AG04450 (cell line): ENCODE results near the gene TLR9. TPM values are rescaled to one million over a fixed set of nuclear protein-coding genes. Genes with fewer than 3 reads are reported as not detected.

Experiments used
- CTCF ChIA-PET: fragments of 300-600, 350-600 bp; formaldehyde crosslinking; extraction: SDS; loops from one replicate; lab custom pipeline; 2022; ENCODE audit warnings: antibody characterized with exemption, inconsistent platforms; lab: Charles Lee
- POLR2A ChIA-PET: fragments of 350-600 bp; formaldehyde crosslinking; extraction: SDS; loops from one replicate; lab custom pipeline; 2021; ENCODE audit warnings: antibody characterized with exemption, inconsistent platforms; lab: Yijun Ruan, JAX
- DNase-seq: peaks from one replicate; pipeline ENCODE4 v3.0.0-alpha.2; 2011; ENCODE audit warnings: low read depth, low spot score
- H3K27ac ChIP-seq: one replicate; pipeline ENCODE4 v1.5.1; 2012; ENCODE audit warnings: low read depth, low read length, control low read depth
- H3K27me3 ChIP-seq: one replicate; pipeline ENCODE4 v1.6.0; 2012; ENCODE audit warnings: low read length; ENCODE audit not compliant: control insufficient read depth, insufficient read depth
- H3K4me3 ChIP-seq: 2 replicates; pipeline ENCODE4 v1.5.1; 2011; ENCODE audit warnings: mild to moderate bottlenecking, low read depth, low read length, control low read depth
- H3K9me3 ChIP-seq: 2 replicates; pipeline ENCODE4 v1.5.1; 2012; ENCODE audit warnings: low read length; ENCODE audit not compliant: control insufficient read depth, insufficient read depth
- polyA plus RNA-seq: library from polyadenylated mRNA; depleted of rRNA; stranded (reverse); fragments of >200 nt; gene quantifications from 2 replicates; pipeline ENCODE4 v1.2.3, GENCODE V29; 2011
- TF ChIP-seq, protein P1 (sequence below): IDR thresholded peaks from 2 replicates; pipeline ENCODE4 v1.5.1; 2011; ENCODE audit warnings: low read depth, low read length, control low read depth, inconsistent platforms

TLR9 gene
- polyA plus RNA-seq, 1 experiment, result 0.02 TPM

DNA sequence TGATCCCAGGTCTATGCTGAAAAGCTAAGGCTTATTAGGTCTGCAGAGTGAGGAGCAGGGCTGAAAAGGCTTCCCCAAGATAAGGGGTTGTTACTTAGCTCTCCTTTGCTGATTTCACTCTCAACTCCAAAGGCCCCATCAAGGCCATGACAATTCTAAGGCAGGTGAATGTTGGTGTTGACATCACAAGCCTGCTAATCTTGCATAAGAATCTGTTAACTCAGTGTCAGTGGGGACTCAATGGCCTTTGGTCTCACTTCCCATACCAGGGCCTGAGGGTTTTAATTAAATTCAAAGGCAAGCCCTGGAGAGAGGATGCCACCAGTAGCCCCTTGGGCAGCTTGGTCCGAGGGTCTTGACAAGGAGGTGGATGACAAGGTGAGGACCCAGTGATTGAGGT lies 36.9 kb downstream of the TLR9 start:
- no peaks in the 10 kb centered on the region; the same call in 1 of the 2 replicates for H3K9me3 ChIP-seq
- POLR2A ChIA-PET, result interaction anchor here (0.5 kb wide), 1 partner anchor 41 kb away, joined by 3 read pairs; no protein-coding TSS in a partner anchor
- DNase-seq, result no peak
- H3K27me3 ChIP-seq, result no peaks in the 10 kb centered on the region
- H3K27ac ChIP-seq, result no peak overlapping the region
- CTCF ChIA-PET, result interaction anchor here (0.7 kb wide), 1 partner anchor 19 kb away, joined by 3 read pairs; no protein-coding TSS in a partner anchor
- no peak overlapping the region for H3K4me3 ChIP-seq
- TF ChIP-seq, protein P1, sequence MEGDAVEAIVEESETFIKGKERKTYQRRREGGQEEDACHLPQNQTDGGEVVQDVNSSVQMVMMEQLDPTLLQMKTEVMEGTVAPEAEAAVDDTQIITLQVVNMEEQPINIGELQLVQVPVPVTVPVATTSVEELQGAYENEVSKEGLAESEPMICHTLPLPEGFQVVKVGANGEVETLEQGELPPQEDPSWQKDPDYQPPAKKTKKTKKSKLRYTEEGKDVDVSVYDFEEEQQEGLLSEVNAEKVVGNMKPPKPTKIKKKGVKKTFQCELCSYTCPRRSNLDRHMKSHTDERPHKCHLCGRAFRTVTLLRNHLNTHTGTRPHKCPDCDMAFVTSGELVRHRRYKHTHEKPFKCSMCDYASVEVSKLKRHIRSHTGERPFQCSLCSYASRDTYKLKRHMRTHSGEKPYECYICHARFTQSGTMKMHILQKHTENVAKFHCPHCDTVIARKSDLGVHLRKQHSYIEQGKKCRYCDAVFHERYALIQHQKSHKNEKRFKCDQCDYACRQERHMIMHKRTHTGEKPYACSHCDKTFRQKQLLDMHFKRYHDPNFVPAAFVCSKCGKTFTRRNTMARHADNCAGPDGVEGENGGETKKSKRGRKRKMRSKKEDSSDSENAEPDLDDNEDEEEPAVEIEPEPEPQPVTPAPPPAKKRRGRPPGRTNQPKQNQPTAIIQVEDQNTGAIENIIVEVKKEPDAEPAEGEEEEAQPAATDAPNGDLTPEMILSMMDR, result no peak

DNA sequence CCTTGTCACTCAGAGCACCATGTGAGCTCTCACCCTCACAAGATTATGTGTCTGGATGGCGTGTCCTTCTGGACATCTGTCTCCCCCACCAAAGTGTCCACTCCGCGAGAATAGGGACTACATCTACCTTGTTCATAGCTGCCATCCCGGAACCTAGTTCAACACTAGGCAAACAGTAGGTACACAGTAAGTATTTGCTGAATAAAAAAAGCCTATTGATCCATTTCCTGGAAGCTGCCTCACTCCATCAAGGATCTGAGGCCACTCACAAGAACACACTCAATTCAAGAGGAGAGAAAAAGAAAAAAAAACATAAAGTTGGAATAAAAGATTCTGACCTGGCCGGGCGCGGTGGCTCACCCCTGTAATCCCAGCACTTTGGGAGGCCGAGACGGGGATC lies 38.7 kb downstream of the TLR9 start:
- ChIA-PET POLR2A (interaction anchor here (1.7 kb wide), 1 partner anchor 32 kb away, joined by 4 read pairs; the partner anchor contains the start of gene POC1A), CTCF (no interaction called here)
- Histone ChIP-seq H3K27me3 (no peaks in the 10 kb centered on the region), H3K27ac (no peak overlapping the region), H3K4me3 (no peak overlapping the region), H3K9me3 (no peaks in the 10 kb centered on the region; the same call in 1 of the 2 replicates)
- no peak for DNase-seq
- TF ChIP-seq, protein P1, result no peak

DNA sequence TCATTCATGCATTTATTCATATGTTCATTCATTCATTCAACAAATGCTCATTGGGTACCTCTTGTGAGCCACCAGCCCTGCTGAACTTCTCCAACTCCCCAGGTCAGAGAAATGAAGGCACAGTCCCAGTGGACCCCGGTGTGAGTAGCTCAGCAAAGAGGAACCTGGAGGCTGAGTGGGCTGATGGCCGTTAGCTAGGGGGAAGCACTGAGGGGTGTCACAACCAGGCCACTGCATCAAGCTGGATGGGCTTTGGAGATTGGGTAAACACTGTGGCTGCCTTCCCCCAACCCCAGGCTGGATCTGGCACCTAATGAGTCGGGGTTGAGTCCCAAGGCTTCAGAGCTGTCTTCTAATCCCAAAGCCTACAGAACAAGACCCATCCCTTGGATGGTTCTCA lies 39.6 kb downstream of the TLR9 start:
- H3K27me3 ChIP-seq, result no peaks in the 10 kb centered on the region
- no peak overlapping the region for H3K4me3 ChIP-seq
- ChIA-PET POLR2A (interaction anchor here (1.7 kb wide), 1 partner anchor 31 kb away, joined by 4 read pairs; the partner anchor contains the start of gene POC1A), CTCF (interaction anchor here (1.0 kb wide), 1 partner anchor 34 kb away, joined by 3 read pairs; no protein-coding TSS in a partner anchor)
- no peak for DNase-seq
- no peaks in the 10 kb centered on the region; the same call in 1 of the 2 replicates for H3K9me3 ChIP-seq
- TF ChIP-seq, protein P1, result no peak
- no peak overlapping the region for H3K27ac ChIP-seq

DNA sequence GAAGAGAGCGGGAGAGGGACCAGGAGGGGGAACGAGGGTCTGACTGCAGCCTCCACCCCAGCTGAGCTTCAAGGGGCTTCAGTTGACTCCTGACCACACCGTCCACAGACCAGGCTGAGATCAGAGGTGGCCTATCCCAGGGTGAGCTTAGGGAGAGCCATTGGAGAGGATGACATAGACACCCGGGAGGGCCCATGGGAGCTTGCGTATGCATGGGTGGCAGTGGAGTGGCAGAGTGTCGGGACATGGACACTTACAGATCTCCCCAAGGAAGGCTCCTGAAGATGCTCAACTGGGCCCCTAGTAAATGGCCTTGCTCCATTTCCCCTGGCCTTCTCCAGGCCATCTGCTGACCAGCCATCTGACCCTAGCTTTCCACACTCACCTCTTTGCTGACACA lies 40.1 kb downstream of the TLR9 start:
- no peak overlapping the region for H3K27ac ChIP-seq

DNA sequence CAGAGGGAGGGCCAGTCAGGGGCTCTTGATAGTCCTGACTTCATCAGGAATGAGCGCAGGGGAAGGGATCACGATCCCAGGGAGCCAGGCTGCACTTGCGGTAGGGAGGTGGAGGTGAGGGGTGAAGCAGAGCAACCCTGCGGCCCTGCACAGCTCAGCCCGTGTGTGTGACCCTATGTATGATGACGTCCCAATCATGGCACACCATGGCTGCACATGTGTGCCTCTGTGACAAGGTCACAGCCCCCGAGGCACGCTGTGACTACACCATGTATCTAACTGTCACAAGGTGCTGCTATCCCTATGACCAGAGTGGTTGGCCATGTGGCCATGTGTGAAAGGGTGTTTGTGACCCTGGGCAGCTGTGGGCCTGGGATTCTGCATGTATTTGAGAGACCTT lies 40.8 kb downstream of the TLR9 start:
- ChIA-PET CTCF (no interaction called here), POLR2A (no interaction called here)
- no peaks in the 10 kb centered on the region for H3K9me3 ChIP-seq
- H3K27ac ChIP-seq, result no peak overlapping the region
- no peak for DNase-seq
- TF ChIP-seq, protein P1, result no peak
- no peak overlapping the region for H3K4me3 ChIP-seq
- no peaks in the 10 kb centered on the region for H3K27me3 ChIP-seq

More for the DNA sequence above, 40.1 kb downstream of the TLR9 start:
- ChIA-PET CTCF (interaction anchor here (1.0 kb wide), 1 partner anchor 35 kb away, joined by 3 read pairs; no protein-coding TSS in a partner anchor), POLR2A (interaction anchor here (1.7 kb wide), 1 partner anchor 31 kb away, joined by 4 read pairs; the partner anchor contains the start of gene POC1A)
- TF ChIP-seq, protein P1, result no peak
- H3K27me3 ChIP-seq, result no peaks in the 10 kb centered on the region
- H3K4me3 ChIP-seq, result no peak overlapping the region
- DNase-seq, result no peak
- H3K9me3 ChIP-seq, result no peaks in the 10 kb centered on the region; the same call in 1 of the 2 replicates
